Endometrial microvascular endothelial cells (primary cell): ENCODE data around the gene MITF. TPM values are rescaled to one million over a fixed set of nuclear protein-coding genes. Genes with fewer than 3 reads are reported as not detected.

Experiments
- in situ Hi-C: cut with HindIII; loops from 2 replicates; pipeline ENCODE4 v1.10.0; 2017; ENCODE audit warnings: low sequenced_read_pairs, low pct_unique_long_range_greater_than_20kb; ENCODE audit errors: inconsistent ontology term
- total RNA-seq: library from RNA; depleted of rRNA; stranded (reverse); fragments of >200 nt; gene quantifications from one replicate; pipeline ENCODE4 v1.2.3, GENCODE V29; 2015; ENCODE audit errors: inconsistent ontology term

Gene MITF
- total RNA-seq: 2.8 TPM

GRCh38 chr3:69739204-69740102, at the start of gene MITF:
Gene MITF, plus strand, starts transcription at chr3:69739464. Its CDS starts 134 bp downstream, at chr3:69739598.
- in situ Hi-C loops: no loop called here

- in situ Hi-C loops: no loop called here
Observed at GRCh38 chr3:69691860-69692259, 47.4 kb upstream of the MITF start.

GRCh38 chr3:69692761-69693160, 46.5 kb upstream of the MITF start:
- in situ Hi-C loops: no loop called here

- in situ Hi-C loops: no loop called here
Observed at GRCh38 chr3:69695443-69695842, 43.8 kb upstream of the MITF start.

- in situ Hi-C loops: no loop called here
Observed at GRCh38 chr3:69695933-69696332, 43.3 kb upstream of the MITF start.

- in situ Hi-C loops: no loop called here
Observed at GRCh38 chr3:69696367-69696766, 42.9 kb upstream of the MITF start.

GRCh38 chr3:69697381-69697780, 41.9 kb upstream of the MITF start:
- in situ Hi-C loops: no loop called here

- in situ Hi-C loops: no loop called here
Observed at GRCh38 chr3:69698728-69699127, 40.5 kb upstream of the MITF start.

GRCh38 chr3:69699183-69699582, 40.1 kb upstream of the MITF start:
- in situ Hi-C loops: no loop called here

GRCh38 chr3:69700949-69701348, 38.3 kb upstream of the MITF start:
- in situ Hi-C loops: no loop called here

- in situ Hi-C loops: no loop called here
Observed at GRCh38 chr3:69710153-69710977, 28.9 kb upstream of the MITF start.

GRCh38 chr3:69712269-69712668, 27.0 kb upstream of the MITF start:
- in situ Hi-C loops: no loop called here

- in situ Hi-C loops: no loop called here
Observed at GRCh38 chr3:69712933-69713332, 26.3 kb upstream of the MITF start.

- in situ Hi-C loops: no loop called here
Observed at GRCh38 chr3:69715204-69715603, 24.1 kb upstream of the MITF start.

GRCh38 chr3:69716119-69716518, 23.1 kb upstream of the MITF start:
- in situ Hi-C loops: no loop called here

GRCh38 chr3:69718866-69719586, 20.2 kb upstream of the MITF start:
- in situ Hi-C loops: no loop called here

GRCh38 chr3:69719587-69720122, 19.6 kb upstream of the MITF start:
- in situ Hi-C loops: no loop called here

GRCh38 chr3:69720824-69721223, 18.4 kb upstream of the MITF start:
- in situ Hi-C loops: no loop called here

GRCh38 chr3:69723389-69723788, 15.9 kb upstream of the MITF start:
- in situ Hi-C loops: no loop called here
